ENCODE data around the gene ZNF583. TPM values are rescaled to one million over a fixed set of nuclear protein-coding genes. Genes with fewer than 3 reads are reported as not detected.

The ZNF583 gene
- polyA plus RNA-seq, 12 donors, result 6.1 to 11.2 (median 7.6) TPM; not detected in 1

DNA sequence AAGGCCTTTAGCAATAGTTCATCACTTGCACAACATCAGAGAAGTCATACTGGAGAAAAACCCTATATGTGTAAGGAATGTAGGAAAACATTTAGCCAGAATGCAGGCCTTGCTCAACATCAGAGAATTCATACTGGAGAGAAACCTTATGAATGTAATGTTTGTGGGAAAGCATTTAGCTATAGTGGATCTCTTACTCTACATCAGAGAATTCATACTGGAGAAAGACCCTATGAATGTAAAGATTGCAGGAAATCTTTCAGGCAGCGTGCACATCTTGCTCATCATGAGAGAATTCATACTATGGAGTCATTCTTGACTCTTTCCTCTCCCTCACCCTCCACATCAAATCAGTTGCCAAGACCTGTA is 19.8 kb downstream of the ZNF583 start:
- no peak for DNase-seq

DNA sequence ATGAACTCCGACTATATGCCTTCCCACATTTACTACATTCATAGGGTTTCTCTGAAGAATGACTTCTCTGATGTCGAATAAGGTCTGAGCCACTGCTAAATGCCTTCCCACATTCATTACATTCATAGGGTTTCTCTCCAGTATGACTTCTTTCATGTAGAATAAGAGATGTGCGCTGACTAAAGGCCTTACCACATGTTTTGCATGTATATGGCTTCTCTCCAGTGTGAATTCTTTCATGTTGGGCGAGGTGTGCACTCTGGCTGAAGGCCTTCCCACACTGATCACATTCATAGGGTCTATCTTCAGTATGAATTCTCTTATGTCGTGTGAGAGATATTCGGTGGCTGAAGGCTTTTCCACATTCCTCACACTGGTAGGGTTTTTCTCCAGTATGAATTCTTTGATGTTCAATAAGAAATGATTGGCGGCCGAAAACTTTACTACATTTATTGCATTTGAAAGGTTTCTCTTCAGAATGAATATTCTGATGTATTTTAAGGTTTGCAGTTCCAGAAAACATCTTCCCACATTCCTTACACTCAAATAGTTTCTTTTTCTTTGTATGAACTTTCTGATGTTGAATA is 37.2 kb downstream of the ZNF583 start:
- DNase-seq, result no peak

DNA sequence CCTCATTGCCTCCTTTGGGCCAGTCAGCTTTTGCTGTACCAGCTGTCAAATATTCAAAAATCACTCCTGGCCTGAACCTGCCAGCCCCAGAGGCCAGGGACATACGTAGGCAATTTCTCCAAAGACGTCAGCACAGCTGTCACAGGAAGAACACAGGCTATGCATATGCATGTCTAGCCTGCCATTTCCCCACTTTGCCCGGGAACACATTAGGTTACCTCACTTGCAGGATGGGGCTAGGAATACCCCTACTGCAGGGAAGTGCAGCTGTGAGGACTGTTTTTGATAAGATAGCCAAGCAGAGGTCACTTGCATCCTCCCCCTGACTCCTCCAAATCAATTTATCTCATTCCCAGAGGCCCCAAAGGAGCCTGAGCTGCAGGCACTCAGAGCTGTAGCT is 70.2 kb downstream of the ZNF583 start:
- no peak for DNase-seq

DNA sequence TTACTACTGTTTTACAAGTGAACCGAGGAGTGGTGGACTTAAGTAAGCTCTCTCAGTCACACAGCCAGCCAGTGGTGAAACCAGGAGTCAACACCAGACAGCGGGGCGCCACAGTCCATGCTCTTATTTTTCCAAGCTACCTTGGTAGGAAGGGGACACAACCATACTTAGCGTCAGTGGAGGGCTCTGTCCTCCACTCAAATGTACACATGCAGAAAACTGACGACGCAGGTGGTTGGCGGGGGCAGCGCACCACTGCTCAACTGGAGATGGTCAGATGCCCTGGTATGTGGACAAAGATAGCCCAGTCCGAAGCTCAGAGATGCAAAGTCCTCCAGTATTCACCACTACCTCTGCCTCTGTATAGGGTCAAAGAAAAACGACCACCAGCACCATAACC is 72.0 kb downstream of the ZNF583 start:
- no peak for DNase-seq

Other genes with a start within 250 kb of the ZNF583 start
- gene GALP, start 228.3 kb upstream of the ZNF583 start, polyA plus RNA-seq (ENCODE audit: insufficient read length in 12 of 12), result not detected
- gene ZSCAN5B, start 206.5 kb upstream of the ZNF583 start, polyA plus RNA-seq (ENCODE audit: insufficient read length in 12 of 12), result under 1 TPM in 3 of 12 donors, not detected in 9; 0.13 to 0.27 (median 0.23) TPM
- gene ZSCAN5C, start 202.1 kb upstream of the ZNF583 start, polyA plus RNA-seq (ENCODE audit: insufficient read length in 12 of 12), result not detected
- gene EDDM13, start 131.6 kb upstream of the ZNF583 start, polyA plus RNA-seq (ENCODE audit: insufficient read length in 12 of 12), result 1 to 10 TPM in 9 of 12 donors, under 1 TPM in 1, not detected in 2; 0.88 to 7.0 (median 1.5) TPM
- 10 to 100 TPM in 1 of 12 donors, 1 to 10 TPM in 9, not detected in 2; 5.0 to 12.4 (median 7.3) TPM for gene ZSCAN5A, start 89.5 kb upstream of the ZNF583 start, polyA plus RNA-seq (ENCODE audit: insufficient read length in 12 of 12)
- gene ZNF582, start 10.8 kb upstream of the ZNF583 start, polyA plus RNA-seq (ENCODE audit: insufficient read length in 12 of 12), result 1 to 10 TPM in 11 of 12 donors, not detected in 1; 4.9 to 9.4 (median 7.1) TPM
- 10 to 100 TPM in 9 of 12 donors, 1 to 10 TPM in 2, not detected in 1; 8.0 to 19.5 (median 11.5) TPM for gene ZNF667, start 73.0 kb downstream of the ZNF583 start, polyA plus RNA-seq (ENCODE audit: insufficient read length in 12 of 12)
- gene ZNF471, start 103.5 kb downstream of the ZNF583 start, polyA plus RNA-seq (ENCODE audit: insufficient read length in 12 of 12), result 10 to 100 TPM in 10 of 12 donors, 1 to 10 TPM in 1, not detected in 1; 9.1 to 27.0 (median 18.6) TPM
- 10 to 100 TPM in 7 of 12 donors, 1 to 10 TPM in 4, not detected in 1; 9.3 to 16.4 (median 11.1) TPM for gene ZFP28, start 134.6 kb downstream of the ZNF583 start, polyA plus RNA-seq (ENCODE audit: insufficient read length in 12 of 12)
- gene ZNF470, start 163.1 kb downstream of the ZNF583 start, polyA plus RNA-seq (ENCODE audit: insufficient read length in 12 of 12), result 1 to 10 TPM in 11 of 12 donors, not detected in 1; 1.5 to 7.1 (median 5.0) TPM
- 1 to 10 TPM in 11 of 12 donors, not detected in 1; 5.8 to 8.8 (median 7.1) TPM for gene ZNF71, start 191.0 kb downstream of the ZNF583 start, polyA plus RNA-seq (ENCODE audit: insufficient read length in 12 of 12)
- 1 to 10 TPM in 10 of 12 donors, not detected in 2; 1.2 to 2.6 (median 1.7) TPM for gene SMIM17, start 238.8 kb downstream of the ZNF583 start, polyA plus RNA-seq (ENCODE audit: insufficient read length in 12 of 12)